Hematopoietic multipotent progenitor cell (in vitro differentiated cells): ENCODE data around the gene SULF2. TPM values are rescaled to one million over a fixed set of nuclear protein-coding genes. Genes with fewer than 3 reads are reported as not detected.

Experiments
- DNase-seq, 3 donors: peaks; one replicate each; pipeline ENCODE4 v3.0.0-alpha.2; 2011 to 2015; ENCODE audit warnings: low read depth in 2 of 3, low spot score in 2 of 3
- total RNA-seq: library from RNA; depleted of rRNA; stranded (reverse); fragments of >200 nt; gene quantifications from one replicate; pipeline ENCODE4 v1.2.3, GENCODE V29; 2012

SULF2 gene
- total RNA-seq, 1 donor: 1.3 TPM

DNA sequence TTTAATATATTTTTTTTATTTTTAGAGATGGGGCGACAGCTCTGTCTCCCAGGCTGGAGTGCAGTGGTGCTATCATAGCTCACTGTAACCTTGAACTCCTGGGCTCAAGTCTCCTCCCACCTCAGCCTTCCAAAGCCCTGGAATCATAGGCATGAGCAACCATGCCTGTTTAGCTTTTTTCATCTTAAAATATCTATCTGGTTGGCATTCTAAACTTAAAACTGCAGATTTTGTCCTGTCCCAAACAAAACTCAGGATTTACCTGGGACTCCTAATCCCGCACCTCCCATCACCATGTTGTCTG is 124.7 kb downstream of the SULF2 start:
- DNase-seq: no peak

GRCh38 chr20:47659904-47660601 is 125.2 kb downstream of the SULF2 start:
- no peak for DNase-seq

DNA sequence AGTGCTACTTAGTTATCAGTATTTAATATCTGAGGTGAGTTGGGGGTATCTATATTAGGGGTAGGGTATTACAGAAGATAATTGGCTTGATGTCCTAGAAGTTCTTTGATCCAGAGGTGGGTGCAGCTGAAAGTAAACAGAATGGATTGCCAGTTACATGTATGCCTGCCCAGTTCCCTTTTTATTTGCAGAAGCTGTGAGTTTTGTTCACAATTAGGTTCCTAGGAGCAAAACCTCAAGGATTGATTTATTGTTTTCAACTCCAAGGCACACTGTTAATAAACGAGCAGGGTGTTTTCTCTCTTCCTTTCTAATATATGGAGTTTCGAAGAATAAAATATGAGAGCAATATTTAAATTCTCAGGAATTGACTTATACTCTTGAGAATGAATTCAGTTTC is 129.0 kb downstream of the SULF2 start:
- DNase-seq: peak in 2 of 3 donors; percentile 28 to 75

GRCh38 chr20:47655635-47656034 is 129.6 kb downstream of the SULF2 start:
- no peak for DNase-seq

DNA sequence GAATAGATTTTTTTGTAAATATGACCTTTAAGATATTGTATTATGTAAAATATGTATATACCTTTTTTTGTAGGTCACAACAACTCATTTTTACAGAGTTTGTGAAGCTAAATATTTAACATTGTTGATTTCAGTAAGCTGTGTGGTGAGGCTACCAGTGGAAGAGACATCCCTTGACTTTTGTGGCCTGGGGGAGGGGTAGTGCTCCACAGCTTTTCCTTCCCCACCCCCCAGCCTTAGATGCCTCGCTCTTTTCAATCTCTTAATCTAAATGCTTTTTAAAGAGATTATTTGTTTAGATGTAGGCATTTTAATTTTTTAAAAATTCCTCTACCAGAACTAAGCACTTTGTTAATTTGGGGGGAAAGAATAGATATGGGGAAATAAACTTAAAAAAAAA is 130.9 kb downstream of the SULF2 start:
- no peak for DNase-seq

GRCh38 chr20:47653869-47654268 is 131.4 kb downstream of the SULF2 start:
- no peak for DNase-seq

DNA sequence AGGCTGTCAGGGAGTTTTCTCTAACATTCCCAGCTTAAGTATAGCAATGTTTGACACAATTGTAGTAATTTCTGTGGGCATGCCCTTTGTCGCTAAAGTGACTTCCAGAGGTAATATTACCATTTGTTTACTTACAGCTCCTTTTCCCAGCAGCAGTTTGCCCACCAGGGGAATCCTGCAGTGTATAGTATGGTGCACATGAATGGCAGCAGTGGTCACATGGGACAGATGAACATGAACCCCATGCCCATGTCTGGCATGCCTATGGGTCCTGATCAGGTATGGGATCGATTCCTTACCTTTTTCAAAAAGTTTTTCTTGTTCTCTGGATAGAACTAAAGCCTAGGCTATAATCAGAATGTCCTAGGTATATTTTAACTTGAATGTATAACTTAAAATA is 132.5 kb downstream of the SULF2 start:
- DNase-seq: no peak

DNA sequence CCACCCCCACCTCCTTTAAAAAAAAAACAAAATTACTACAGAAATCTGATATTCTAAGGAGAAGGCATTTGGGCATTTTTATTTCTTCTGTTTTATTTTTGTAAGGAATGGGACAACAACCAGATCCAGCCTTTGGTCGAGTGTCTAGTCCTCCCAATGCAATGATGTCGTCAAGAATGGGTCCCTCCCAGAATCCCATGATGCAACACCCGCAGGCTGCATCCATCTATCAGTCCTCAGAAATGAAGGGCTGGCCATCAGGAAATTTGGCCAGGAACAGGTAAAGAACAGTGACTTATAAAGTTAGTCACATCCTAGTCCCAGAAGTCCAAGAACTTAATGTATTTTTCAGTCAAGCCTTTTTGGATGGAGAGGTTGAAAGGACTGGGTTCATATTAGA is 133.0 kb downstream of the SULF2 start:
- DNase-seq: no peak

GRCh38 chr20:47648943-47649342 is 136.3 kb downstream of the SULF2 start:
- no peak for DNase-seq

- no peak for DNase-seq
Measured at GRCh38 chr20:47647994-47648393, 137.3 kb downstream of the SULF2 start.

- no peak for DNase-seq
Measured at GRCh38 chr20:47645632-47646031, 139.6 kb downstream of the SULF2 start.

GRCh38 chr20:47642624-47643023 is 142.7 kb downstream of the SULF2 start:
- no peak for DNase-seq

DNA sequence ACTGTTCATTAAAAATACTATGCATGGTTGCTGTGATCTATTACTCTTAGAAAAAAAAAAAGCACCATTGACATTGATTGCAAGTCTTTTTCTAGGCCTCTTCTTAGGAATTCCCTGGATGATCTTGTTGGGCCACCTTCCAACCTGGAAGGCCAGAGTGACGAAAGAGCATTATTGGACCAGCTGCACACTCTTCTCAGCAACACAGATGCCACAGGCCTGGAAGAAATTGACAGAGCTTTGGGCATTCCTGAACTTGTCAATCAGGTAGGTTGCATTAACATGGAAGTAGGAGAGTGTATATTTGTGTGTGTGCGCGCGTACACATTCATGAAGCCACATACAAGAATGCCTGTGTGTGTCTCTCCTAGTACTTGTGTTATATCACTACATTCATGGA is 143.2 kb downstream of the SULF2 start:
- no peak for DNase-seq

GRCh38 chr20:47638851-47639250 is 146.4 kb downstream of the SULF2 start:
- no peak for DNase-seq

GRCh38 chr20:47635256-47635655 is 150.0 kb downstream of the SULF2 start:
- DNase-seq: no peak

DNA sequence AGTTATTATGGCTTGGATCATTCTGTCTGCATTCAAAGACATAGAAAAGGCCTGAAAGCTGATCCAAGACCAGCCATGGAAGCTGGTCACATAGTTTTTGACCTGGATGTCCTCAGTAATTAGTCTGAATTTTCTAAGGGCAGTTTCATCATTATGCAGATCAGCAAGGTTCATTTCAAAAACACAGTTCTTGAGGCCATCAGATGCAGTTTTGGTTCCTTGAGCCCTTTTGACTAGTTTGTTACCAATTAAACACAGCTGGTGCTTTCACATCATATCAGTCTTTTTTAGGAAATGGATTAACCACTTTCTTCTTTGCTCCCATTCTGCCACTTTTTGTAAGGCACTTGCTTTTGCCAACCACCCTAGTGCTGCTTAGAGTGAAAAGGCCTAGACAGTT is 154.2 kb downstream of the SULF2 start:
- no peak for DNase-seq

- DNase-seq: no peak
Measured at GRCh38 chr20:47629907-47630306, 155.4 kb downstream of the SULF2 start.

GRCh38 chr20:47627540-47627939 is 157.7 kb downstream of the SULF2 start:
- DNase-seq: no peak

DNA sequence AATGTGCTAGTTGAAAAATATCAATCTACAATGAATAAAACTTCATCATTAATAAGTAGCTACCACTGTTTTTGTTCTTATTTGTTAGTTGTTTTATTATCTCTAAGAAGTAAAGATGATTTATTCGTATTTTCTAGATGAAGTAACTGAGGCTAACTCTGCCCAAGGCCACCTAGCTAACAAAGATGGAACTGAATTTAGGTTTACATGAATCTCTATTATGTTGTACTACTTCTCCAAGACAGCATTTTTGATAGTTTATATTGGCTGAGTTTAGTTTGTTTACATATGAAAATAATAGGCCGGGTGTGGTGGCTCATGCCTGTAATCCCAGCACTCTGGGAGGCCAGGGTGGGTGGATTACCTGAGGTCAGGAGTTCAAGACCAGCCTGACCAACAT is 162.1 kb downstream of the SULF2 start:
- DNase-seq: no peak

- no peak for DNase-seq
Measured at GRCh38 chr20:47622118-47622665, 163.1 kb downstream of the SULF2 start.

- DNase-seq: peak; percentile 18 to 80 (median 61)
Measured at GRCh38 chr20:47620808-47621805, 164.2 kb downstream of the SULF2 start.

DNA sequence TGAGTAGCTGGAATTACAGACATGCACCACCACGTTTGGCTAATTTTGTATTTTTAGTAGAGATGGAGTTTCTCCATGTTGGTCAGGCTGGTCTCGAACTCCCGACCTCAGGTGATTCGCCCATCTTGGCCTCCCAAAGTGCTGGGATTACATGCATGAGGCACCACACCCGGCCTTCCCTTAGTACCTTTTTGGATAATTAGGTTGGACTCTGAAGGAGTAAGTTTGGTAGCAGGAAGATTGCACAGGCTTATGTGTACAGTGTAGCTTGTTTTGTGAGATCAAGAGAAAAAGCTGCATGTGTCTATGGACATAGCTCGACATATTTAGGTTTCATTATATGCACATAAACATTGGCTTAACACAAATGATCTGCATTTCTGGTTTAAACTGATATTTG is 166.8 kb downstream of the SULF2 start:
- no peak for DNase-seq
